ENCODE data around the gene FAF1. TPM values are rescaled to one million over a fixed set of nuclear protein-coding genes. Genes with fewer than 3 reads are reported as not detected.

FAF1 gene
- total RNA-seq, 1 donor from 2014 or later = 52.0 TPM

DNA sequence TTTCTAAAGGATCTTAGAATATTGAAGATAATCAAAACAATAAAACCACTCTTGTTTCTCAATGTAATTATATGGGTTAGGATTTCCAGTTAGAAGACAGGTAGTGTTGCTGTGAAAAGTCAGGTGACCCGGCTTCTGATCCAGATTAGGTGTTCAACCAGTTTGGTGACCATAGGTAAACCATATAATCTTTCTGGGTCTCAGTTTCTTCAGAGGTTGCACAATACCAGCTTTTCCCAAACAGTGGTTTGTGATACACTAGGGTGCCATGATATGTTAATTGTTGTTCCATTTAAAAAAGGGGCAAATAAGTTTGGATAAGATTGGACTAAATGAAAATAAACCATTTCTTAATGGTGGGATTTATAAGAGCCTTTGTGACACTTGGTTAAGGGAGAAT, 472.3 kb downstream of the FAF1 start:
- Mint-ChIP-seq H3K27ac (ENCODE audit: unreplicated experiment) (no peak overlapping the region), H3K27me3 (ENCODE audit: unreplicated experiment) (no peaks in the 10 kb centered on the region), H3K4me3 (ENCODE audit: unreplicated experiment) (no peak overlapping the region), H3K9me3 (ENCODE audit: unreplicated experiment) (no peaks in the 10 kb centered on the region), H3K4me1 (ENCODE audit: unreplicated experiment) (no peaks in the 10 kb centered on the region), H3K36me3 (ENCODE audit: unreplicated experiment) (peaks cover 16% of the 10 kb centered on the region)
- no peak for DNase-seq (ENCODE audit: extremely low spot score, unreplicated experiment)
- TF ChIP-seq, protein P1, sequence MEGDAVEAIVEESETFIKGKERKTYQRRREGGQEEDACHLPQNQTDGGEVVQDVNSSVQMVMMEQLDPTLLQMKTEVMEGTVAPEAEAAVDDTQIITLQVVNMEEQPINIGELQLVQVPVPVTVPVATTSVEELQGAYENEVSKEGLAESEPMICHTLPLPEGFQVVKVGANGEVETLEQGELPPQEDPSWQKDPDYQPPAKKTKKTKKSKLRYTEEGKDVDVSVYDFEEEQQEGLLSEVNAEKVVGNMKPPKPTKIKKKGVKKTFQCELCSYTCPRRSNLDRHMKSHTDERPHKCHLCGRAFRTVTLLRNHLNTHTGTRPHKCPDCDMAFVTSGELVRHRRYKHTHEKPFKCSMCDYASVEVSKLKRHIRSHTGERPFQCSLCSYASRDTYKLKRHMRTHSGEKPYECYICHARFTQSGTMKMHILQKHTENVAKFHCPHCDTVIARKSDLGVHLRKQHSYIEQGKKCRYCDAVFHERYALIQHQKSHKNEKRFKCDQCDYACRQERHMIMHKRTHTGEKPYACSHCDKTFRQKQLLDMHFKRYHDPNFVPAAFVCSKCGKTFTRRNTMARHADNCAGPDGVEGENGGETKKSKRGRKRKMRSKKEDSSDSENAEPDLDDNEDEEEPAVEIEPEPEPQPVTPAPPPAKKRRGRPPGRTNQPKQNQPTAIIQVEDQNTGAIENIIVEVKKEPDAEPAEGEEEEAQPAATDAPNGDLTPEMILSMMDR (IDR thresholded peaks at IDR 0.05) = no peak

DNA sequence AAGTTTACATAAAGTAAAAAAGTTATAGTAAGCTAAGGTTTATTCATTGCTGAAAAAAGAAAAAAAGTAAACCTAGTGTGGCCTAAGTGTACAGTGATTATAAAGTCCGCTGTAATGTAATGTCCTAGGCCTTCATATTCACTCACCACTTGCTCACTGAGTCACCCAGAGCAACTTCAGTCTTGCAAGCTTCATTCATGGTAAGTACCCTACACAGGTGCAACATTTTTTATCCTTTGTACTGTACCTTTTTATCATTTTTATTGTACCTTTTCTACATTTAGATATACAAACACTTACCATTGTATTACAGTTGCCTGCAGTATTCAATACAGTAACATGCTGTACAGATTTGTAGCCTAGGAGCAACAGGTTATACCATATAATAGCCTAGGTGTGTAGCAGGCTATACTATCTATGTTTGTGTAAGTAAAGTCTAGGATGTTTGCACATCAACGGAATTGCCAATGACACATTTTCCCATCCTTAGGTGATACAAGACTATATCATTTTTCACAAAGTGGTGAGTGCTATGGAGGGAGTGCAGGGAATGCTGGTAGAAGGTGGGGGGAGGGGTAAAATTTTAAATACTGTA, 478.8 kb downstream of the FAF1 start:
- no peaks in the 10 kb centered on the region for H3K27me3 Mint-ChIP-seq (ENCODE audit: unreplicated experiment)
- no peak overlapping the region for H3K27ac Mint-ChIP-seq (ENCODE audit: unreplicated experiment)
- H3K9me3 Mint-ChIP-seq (ENCODE audit: unreplicated experiment) = no peaks in the 10 kb centered on the region
- H3K4me3 Mint-ChIP-seq (ENCODE audit: unreplicated experiment) = no peak overlapping the region
- DNase-seq (ENCODE audit: extremely low spot score, unreplicated experiment) = no peak
- TF ChIP-seq, protein P1 (IDR thresholded peaks at IDR 0.05) = no peak
- H3K4me1 Mint-ChIP-seq (ENCODE audit: unreplicated experiment) = no peaks in the 10 kb centered on the region
- no peaks in the 10 kb centered on the region for H3K36me3 Mint-ChIP-seq (ENCODE audit: unreplicated experiment)

DNA sequence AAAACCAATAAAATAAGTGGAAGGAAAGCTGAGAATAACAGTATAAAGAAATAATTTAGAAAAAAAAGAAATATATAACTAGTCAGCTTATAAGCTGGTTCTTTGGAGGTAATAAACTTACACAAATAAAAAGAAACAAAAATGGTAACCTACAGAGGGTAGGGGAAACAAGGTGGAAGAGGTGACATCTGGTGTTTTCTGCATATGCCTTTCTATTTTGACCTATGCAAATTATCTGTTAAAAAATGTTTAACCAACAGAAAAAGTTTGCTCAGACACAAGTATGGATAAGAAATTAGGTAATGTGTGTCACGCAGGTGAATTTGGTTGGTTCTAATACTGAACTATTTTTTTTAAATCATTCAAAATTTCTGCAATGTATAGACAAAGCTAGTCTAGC, 483.3 kb downstream of the FAF1 start:
- no peaks in the 10 kb centered on the region for H3K9me3 Mint-ChIP-seq (ENCODE audit: unreplicated experiment)
- peaks cover 12% of the 10 kb centered on the region for H3K36me3 Mint-ChIP-seq (ENCODE audit: unreplicated experiment)
- TF ChIP-seq, protein P1 (IDR thresholded peaks at IDR 0.05) = no peak
- H3K4me1 Mint-ChIP-seq (ENCODE audit: unreplicated experiment) = no peaks in the 10 kb centered on the region
- no peak overlapping the region for H3K27ac Mint-ChIP-seq (ENCODE audit: unreplicated experiment)
- no peaks in the 10 kb centered on the region for H3K27me3 Mint-ChIP-seq (ENCODE audit: unreplicated experiment)
- DNase-seq (ENCODE audit: extremely low spot score, unreplicated experiment) = no peak
- H3K4me3 Mint-ChIP-seq (ENCODE audit: unreplicated experiment) = no peak overlapping the region

DNA sequence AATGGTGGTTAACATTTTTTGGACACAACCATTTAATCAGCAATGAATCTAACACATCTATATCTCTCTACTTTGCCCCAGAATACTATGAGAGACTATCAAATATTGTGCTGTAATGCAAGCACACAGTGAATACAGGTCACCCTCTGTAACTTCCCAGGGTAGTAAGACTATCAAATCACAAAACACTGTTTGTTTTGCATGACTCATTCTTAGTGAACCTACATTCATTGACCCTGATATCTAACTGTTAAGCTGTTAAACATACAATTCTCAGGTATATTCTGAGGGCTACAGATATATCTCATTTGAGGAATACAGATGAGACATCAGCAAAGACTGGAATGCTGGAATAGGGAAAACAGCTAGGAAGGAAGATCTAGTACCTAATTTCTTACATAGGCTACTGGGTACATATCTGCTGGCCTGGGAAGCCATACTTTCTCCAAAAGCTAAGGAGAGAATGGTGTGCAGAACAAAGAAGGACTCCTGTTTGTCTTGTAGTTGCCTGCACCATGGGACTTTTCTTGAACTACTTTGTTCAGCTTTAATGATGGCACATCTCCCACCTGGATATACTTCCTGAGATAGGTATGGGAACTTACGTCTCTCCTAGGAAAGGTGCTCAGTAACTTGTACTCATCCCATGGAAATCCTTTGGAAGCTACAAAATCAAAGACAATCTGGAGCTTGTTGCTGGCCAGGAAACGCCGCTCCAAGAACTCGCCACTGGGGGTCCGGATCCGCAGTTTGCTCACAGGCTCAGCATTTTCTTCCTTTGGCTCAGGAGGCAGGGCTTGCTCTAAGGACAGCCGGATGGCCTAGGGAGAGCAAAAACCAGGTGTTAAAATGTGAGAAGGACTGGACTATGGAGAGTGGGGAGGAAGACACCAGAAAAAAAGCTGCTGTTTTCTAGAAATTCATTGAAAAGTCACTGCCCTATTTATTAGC, 484.9 kb downstream of the FAF1 start:
- TF ChIP-seq, protein P1 (IDR thresholded peaks at IDR 0.05) = no peak
- H3K4me3 Mint-ChIP-seq (ENCODE audit: unreplicated experiment) = no peak overlapping the region
- no peaks in the 10 kb centered on the region for H3K27me3 Mint-ChIP-seq (ENCODE audit: unreplicated experiment)
- H3K4me1 Mint-ChIP-seq (ENCODE audit: unreplicated experiment) = no peaks in the 10 kb centered on the region
- no peak for DNase-seq (ENCODE audit: extremely low spot score, unreplicated experiment)
- H3K27ac Mint-ChIP-seq (ENCODE audit: unreplicated experiment) = no peak overlapping the region
- H3K36me3 Mint-ChIP-seq (ENCODE audit: unreplicated experiment) = peaks cover 12% of the 10 kb centered on the region
- no peaks in the 10 kb centered on the region for H3K9me3 Mint-ChIP-seq (ENCODE audit: unreplicated experiment)

DNA sequence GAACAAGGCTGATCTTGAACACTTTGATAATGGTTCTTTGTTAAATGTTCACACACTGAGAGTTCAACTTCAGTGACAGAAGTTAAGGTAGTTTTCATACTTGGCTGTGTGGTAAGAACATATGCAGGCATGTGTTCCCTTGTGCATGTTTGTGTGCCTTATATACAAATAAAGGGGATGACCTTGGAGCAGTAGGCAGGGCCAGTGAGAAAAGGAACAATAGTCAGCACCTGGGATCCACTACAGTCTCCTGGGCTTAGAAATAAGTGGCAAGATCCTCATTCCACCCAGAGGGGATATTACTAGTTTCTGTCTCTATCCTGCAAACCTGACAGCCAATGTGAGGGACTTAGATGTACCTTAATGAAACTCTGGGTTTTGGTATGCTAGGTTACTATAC, 486.6 kb downstream of the FAF1 start:
- H3K27me3 Mint-ChIP-seq (ENCODE audit: unreplicated experiment) = no peaks in the 10 kb centered on the region
- no peak overlapping the region for H3K27ac Mint-ChIP-seq (ENCODE audit: unreplicated experiment)
- H3K4me3 Mint-ChIP-seq (ENCODE audit: unreplicated experiment) = no peak overlapping the region
- peaks cover 12% of the 10 kb centered on the region for H3K36me3 Mint-ChIP-seq (ENCODE audit: unreplicated experiment)
- no peak for DNase-seq (ENCODE audit: extremely low spot score, unreplicated experiment)
- TF ChIP-seq, protein P1 (IDR thresholded peaks at IDR 0.05) = no peak
- no peaks in the 10 kb centered on the region for H3K4me1 Mint-ChIP-seq (ENCODE audit: unreplicated experiment)
- no peaks in the 10 kb centered on the region for H3K9me3 Mint-ChIP-seq (ENCODE audit: unreplicated experiment)
